OCI-LY7 (cell line): ENCODE results near the gene GFRA3. TPM values are rescaled to one million over a fixed set of nuclear protein-coding genes. Genes with fewer than 3 reads are reported as not detected.

ENCODE experiments used
- BruUV-seq: library from RNA; stranded (reverse); fragments of 400-500 nt; replicated peaks from 2 replicates; lab custom pipeline; 2021; lab: Mats Ljungman, UMichigan
- CTCF ChIA-PET: fragments of 300-600 bp; sonication (Branson Sonifier 250); formaldehyde crosslinking; loops from one replicate; lab custom pipeline; 2022; ENCODE audit warnings: antibody characterized with exemption; ENCODE audit not compliant: unreplicated experiment; lab: Charles Lee
- POLR2A ChIA-PET: fragments of 300-600 bp; sonication (Branson Sonifier 250); formaldehyde crosslinking; loops from one replicate; lab custom pipeline; 2022; ENCODE audit warnings: antibody characterized with exemption; lab: Charles Lee
- DNase-seq: peaks from one replicate; pipeline ENCODE4 v3.0.0-alpha.2; 2015; ENCODE audit warnings: low spot score
- H2AFZ ChIP-seq: fragments of 200-600 bp; sonication (generic), shearing (Covaris generic); 2 replicates; pipeline ENCODE4 v1.6.1; 2014; ENCODE audit warnings: mild to moderate bottlenecking, antibody characterized with exemption, low read length, moderate library complexity
- H3K27ac ChIP-seq: fragments of 200-600 bp; sonication (generic); 2 replicates; pipeline ENCODE4 v1.5.1; 2014; ENCODE audit warnings: mixed run types, low read depth, mild to moderate bottlenecking, moderate library complexity, low read length, inconsistent platforms; ENCODE audit not compliant: poor library complexity, severe bottlenecking
- H3K36me3 ChIP-seq: fragments of 200-600 bp; sonication (generic); 2 replicates; pipeline ENCODE4 v1.6.1; 2014; ENCODE audit warnings: mild to moderate bottlenecking, antibody characterized with exemption, low read length, moderate library complexity, mixed read lengths; ENCODE audit not compliant: insufficient read depth
- H3K4me1 ChIP-seq: fragments of 200-600 bp; sonication (generic); 2 replicates; pipeline ENCODE4 v1.5.1; 2014; ENCODE audit warnings: mild to moderate bottlenecking, low read length; ENCODE audit not compliant: insufficient read depth, poor library complexity, severe bottlenecking
- H3K4me2 ChIP-seq: fragments of 200-600 bp; sonication (generic); 2 replicates; pipeline ENCODE4 v1.6.1; 2014; ENCODE audit warnings: mild to moderate bottlenecking, low read length
- H3K4me3 ChIP-seq: fragments of 200-600 bp; sonication (generic); 2 replicates; pipeline ENCODE4 v1.5.1; 2014; ENCODE audit warnings: mild to moderate bottlenecking, low read depth, low read length; ENCODE audit not compliant: poor library complexity, severe bottlenecking
- H3K79me2 ChIP-seq: fragments of 200-600 bp; sonication (generic); 2 replicates; pipeline ENCODE4 v1.6.1; 2016; ENCODE audit warnings: low read depth, mild to moderate bottlenecking, low read length, moderate library complexity, mixed read lengths; ENCODE audit not compliant: insufficient read depth
- H3K9me2 ChIP-seq: fragments of 200-600 bp; sonication (generic); 2 replicates; pipeline ENCODE4 v1.6.1; 2016; ENCODE audit warnings: mild to moderate bottlenecking, low read length, mixed read lengths; ENCODE audit not compliant: insufficient read depth
- H3K9me3 ChIP-seq: fragments of 200-600 bp; sonication (generic); 2 replicates; pipeline ENCODE4 v1.6.1; 2014; ENCODE audit warnings: mild to moderate bottlenecking, mixed run types, low read length, mixed read lengths
- H4K20me1 ChIP-seq: fragments of 200-600 bp; sonication (generic); 2 replicates; pipeline ENCODE4 v1.6.1; 2014; ENCODE audit warnings: mild to moderate bottlenecking, antibody characterized with exemption, low read length, moderate library complexity, mixed read lengths; ENCODE audit not compliant: insufficient read depth
- EZH2phosphoT487 ChIP-seq: fragments of 200-600 bp; sonication (generic); IDR thresholded peaks from 2 replicates; pipeline ENCODE4 v1.6.1; 2018; ENCODE audit warnings: low read depth, borderline replicate concordance, mild to moderate bottlenecking, mixed run types, antibody characterized with exemption, low read length, moderate library complexity, mixed read lengths
- intact Hi-C: fragments of 100-400 bp; cut with micrococcal nuclease; formaldehyde crosslinking; loops from one replicate; pipeline ENCODE4 v1.10.0; 2022; ENCODE audit not compliant: unreplicated experiment
- total RNA-seq, 2 experiments: library from RNA; depleted of rRNA in 1 of 2; stranded (reverse); fragments of >200 nt in 1 of 2; shearing (Covaris generic) in 1 of 2; gene quantifications; 2 replicates each; pipeline ENCODE4 v1.2.3, GENCODE V29; 2014 to 2022
- TF ChIP-seq, protein P1 (sequence below): fragments of 200-600 bp; sonication (generic); conservative IDR thresholded peaks from 2 replicates; pipeline ENCODE4 v1.5.1; 2014; ENCODE audit warnings: mild to moderate bottlenecking, antibody characterized with exemption, low read length, moderate library complexity, mixed read lengths

The GFRA3 gene
- total RNA-seq, 2 experiments from 2014 or later: not detected

DNA sequence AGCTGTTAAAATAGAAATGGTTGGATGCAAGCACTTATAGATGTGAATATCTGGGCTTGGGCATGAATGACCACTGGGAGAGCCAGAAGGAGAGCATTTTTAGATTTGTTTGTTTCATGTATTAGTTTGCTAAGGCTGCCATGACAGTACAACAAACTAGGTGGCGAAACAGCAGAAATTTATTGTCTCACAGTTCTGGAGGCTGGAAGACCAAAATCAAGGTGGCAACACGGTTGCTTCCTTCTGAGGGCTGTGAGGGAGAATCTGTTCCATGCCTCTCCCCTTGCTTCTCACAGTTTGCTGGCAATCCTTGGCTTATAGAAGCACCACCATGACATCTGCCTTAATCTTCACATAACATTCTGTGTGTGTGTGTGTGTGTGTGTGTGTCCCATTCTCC is 41.1 kb downstream of the GFRA3 start:
- intact Hi-C loops: no loop called here
- CTCF ChIA-PET: no interaction called here

DNA sequence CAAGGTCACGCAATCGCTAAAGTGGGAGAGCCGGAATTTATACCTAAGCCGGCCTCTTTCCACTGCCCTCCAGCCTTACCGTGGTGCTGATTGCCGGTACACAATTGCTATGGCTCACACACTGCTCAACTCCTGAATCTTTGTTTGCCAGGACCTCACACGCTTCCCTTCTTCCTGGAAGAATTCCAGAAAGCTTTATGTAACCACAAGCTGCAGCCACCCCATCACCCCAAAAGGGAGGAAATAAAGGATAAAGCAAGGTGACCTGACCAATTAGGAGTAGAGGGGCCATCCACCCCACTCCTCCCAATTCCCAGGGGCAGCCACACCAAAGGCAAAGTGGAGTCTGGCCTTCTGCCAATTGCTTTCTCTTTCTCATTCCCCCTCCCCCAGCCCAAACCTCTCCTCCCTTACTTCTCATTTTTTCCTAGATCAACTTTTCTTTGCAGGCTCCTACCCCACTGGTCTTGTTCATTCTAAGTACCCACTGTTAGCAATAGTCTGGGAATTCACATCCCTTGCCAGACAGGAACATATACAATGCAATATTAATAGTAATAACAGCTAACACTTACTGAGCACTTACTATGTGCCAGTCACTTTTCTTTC is 43.3 kb downstream of the GFRA3 start:
- H3K9me3 ChIP-seq: peaks cover 10% of the 10 kb centered on the region; the same call in 1 of the 2 replicates
- H2AFZ ChIP-seq: no peak overlapping the region
- TF ChIP-seq, protein P1, sequence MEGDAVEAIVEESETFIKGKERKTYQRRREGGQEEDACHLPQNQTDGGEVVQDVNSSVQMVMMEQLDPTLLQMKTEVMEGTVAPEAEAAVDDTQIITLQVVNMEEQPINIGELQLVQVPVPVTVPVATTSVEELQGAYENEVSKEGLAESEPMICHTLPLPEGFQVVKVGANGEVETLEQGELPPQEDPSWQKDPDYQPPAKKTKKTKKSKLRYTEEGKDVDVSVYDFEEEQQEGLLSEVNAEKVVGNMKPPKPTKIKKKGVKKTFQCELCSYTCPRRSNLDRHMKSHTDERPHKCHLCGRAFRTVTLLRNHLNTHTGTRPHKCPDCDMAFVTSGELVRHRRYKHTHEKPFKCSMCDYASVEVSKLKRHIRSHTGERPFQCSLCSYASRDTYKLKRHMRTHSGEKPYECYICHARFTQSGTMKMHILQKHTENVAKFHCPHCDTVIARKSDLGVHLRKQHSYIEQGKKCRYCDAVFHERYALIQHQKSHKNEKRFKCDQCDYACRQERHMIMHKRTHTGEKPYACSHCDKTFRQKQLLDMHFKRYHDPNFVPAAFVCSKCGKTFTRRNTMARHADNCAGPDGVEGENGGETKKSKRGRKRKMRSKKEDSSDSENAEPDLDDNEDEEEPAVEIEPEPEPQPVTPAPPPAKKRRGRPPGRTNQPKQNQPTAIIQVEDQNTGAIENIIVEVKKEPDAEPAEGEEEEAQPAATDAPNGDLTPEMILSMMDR: no peak
- TF ChIP-seq EZH2phosphoT487: no peak
- no peak for DNase-seq
- no peaks in the 10 kb centered on the region for H3K79me2 ChIP-seq
- no peak overlapping the region for H3K27ac ChIP-seq
- no peaks in the 10 kb centered on the region for H3K4me1 ChIP-seq
- H4K20me1 ChIP-seq: no peaks in the 10 kb centered on the region
- H3K36me3 ChIP-seq: no peaks in the 10 kb centered on the region
- no TSS peak for BruUV-seq
- no peak overlapping the region for H3K4me2 ChIP-seq
- intact Hi-C loops: no loop called here
- POLR2A ChIA-PET: interaction anchor here (0.6 to 1.2 kb wide), 3 partner anchors 16 to 59 kb away, joined by 3 to 5 read pairs (median 3); no protein-coding TSS in a partner anchor
- no peaks in the 10 kb centered on the region for H3K9me2 ChIP-seq
- no peak overlapping the region for H3K4me3 ChIP-seq
- CTCF ChIA-PET: interaction anchor here (0.6 kb wide), 2 partner anchors 1198 to 1394 kb away, joined by 3 to 4 read pairs; no protein-coding TSS in a partner anchor

More for the DNA sequence above, 41.1 kb downstream of the GFRA3 start:
- Histone ChIP-seq H3K79me2 (no peaks in the 10 kb centered on the region), H3K9me3 (no peaks in the 10 kb centered on the region), H3K9me2 (no peaks in the 10 kb centered on the region), H3K4me1 (no peaks in the 10 kb centered on the region), H4K20me1 (no peaks in the 10 kb centered on the region), H3K4me2 (no peak overlapping the region), H3K27ac (no peak overlapping the region), H3K36me3 (no peaks in the 10 kb centered on the region), H3K4me3 (no peak overlapping the region), H2AFZ (no peak overlapping the region)
- TF ChIP-seq, protein P1: no peak
- TF ChIP-seq EZH2phosphoT487: no peak
- no TSS peak for BruUV-seq
- DNase-seq: no peak
- POLR2A ChIA-PET: interaction anchor here (0.9 kb wide), 1 partner anchor 9 kb away, joined by 4 read pairs; no protein-coding TSS in a partner anchor

DNA sequence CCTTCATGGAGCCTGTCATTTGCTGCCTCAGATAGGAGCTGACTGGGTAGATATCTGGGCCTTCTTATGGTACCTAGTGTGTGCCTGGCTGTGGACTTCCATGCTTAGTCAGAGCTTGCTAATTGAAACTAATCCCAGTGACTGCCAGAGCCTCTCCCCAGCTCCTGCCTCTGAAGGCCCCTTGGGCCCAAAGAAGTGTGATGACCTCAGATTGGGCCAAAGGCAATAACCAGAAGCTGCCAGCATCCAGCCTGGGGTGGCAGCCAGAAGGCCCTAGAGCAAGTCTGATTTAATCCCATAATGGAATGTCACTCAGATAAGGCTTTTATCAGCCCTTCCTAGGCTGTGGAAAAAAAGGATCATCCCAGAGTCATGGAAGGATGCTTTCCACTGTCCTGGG is 44.2 kb downstream of the GFRA3 start:
- no peak overlapping the region for H3K4me2 ChIP-seq
- H3K9me3 ChIP-seq: peaks cover 13% of the 10 kb centered on the region; the same call in 1 of the 2 replicates
- no peaks in the 10 kb centered on the region for H3K9me2 ChIP-seq
- TF ChIP-seq, protein P1: no peak
- no peak for TF ChIP-seq EZH2phosphoT487
- no peak overlapping the region for H2AFZ ChIP-seq
- no peak overlapping the region for H3K27ac ChIP-seq
- H3K4me3 ChIP-seq: no peak overlapping the region
- ChIA-PET CTCF (no interaction called here), POLR2A (interaction anchor here (0.7 kb wide), 1 partner anchor 60 kb away, joined by 3 read pairs; no protein-coding TSS in a partner anchor)
- H3K36me3 ChIP-seq: no peaks in the 10 kb centered on the region
- intact Hi-C loops: no loop called here
- no peaks in the 10 kb centered on the region for H3K79me2 ChIP-seq
- no peak for DNase-seq
- no peaks in the 10 kb centered on the region for H3K4me1 ChIP-seq
- H4K20me1 ChIP-seq: no peaks in the 10 kb centered on the region
- BruUV-seq: no TSS peak
